Mucosa of rectum (tissue), 2 donors: Measurements from ENCODE around the gene TMEM45A.

Experiments
- H3K27ac ChIP-seq, 2 donors: one replicate each; pipeline ENCODE4 v1.7.0; 2013; ENCODE audit warnings: inconsistent platforms in 2 of 2, low read depth in 2 of 2, low read length in 2 of 2
- H3K27me3 ChIP-seq, 2 donors: one replicate each; pipeline ENCODE4 v1.7.0; 2013; ENCODE audit warnings: low read length in 2 of 2; ENCODE audit not compliant: control insufficient read depth in 2 of 2, insufficient read depth in 2 of 2
- H3K36me3 ChIP-seq, 2 donors: one replicate each; pipeline ENCODE4 v1.7.0; 2013; ENCODE audit warnings: low read length in 2 of 2; ENCODE audit not compliant: control insufficient read depth in 2 of 2, insufficient read depth in 2 of 2
- H3K4me1 ChIP-seq, 2 donors: one replicate each; pipeline ENCODE4 v1.7.0; 2013; ENCODE audit warnings: low read length in 2 of 2, mild to moderate bottlenecking in 1 of 2; ENCODE audit not compliant: control insufficient read depth in 2 of 2, insufficient read depth in 2 of 2
- H3K4me3 ChIP-seq, 2 donors: one replicate each; pipeline ENCODE4 v1.7.0; 2013; ENCODE audit warnings: low read length in 2 of 2
- H3K9ac ChIP-seq, 2 donors: one replicate each; pipeline ENCODE4 v1.7.0; 2013; ENCODE audit warnings: low read length in 2 of 2, low read depth in 1 of 2, mild to moderate bottlenecking in 1 of 2
- H3K9me3 ChIP-seq, 2 donors: one replicate each; pipeline ENCODE4 v1.7.0; 2013; ENCODE audit warnings: low read length in 2 of 2; ENCODE audit not compliant: control insufficient read depth in 2 of 2
- donor health status: healthy.
- donor health status: Normal muscosa, but diverticular disease.

The TMEM45A gene

DNA sequence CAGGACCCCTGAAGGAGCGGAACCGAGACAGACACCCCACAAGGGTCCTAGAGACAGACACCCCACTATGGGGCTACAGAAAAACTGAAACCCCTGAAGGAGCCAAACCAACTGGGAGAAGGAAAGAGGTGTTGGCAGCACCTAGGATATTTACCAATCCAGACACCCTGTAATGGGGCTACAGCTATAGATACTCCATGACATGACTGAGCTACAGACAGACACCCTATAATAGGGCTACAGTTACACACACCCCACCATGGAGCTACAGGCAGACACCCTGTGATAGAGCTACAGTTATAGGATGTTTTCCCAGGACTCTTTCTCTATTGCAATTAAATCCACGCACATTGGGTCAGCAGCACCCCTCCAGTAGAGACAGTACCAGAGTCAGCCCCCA lies 94.4 kb downstream of the TMEM45A start:
- no peaks in the 10 kb centered on the region for H3K27me3 ChIP-seq
- no peaks in the 10 kb centered on the region for H3K9me3 ChIP-seq
- no peaks in the 10 kb centered on the region for H3K36me3 ChIP-seq
- peaks cover 11 to 14% of the 10 kb centered on the region in 2 donors for H3K4me1 ChIP-seq
- no peak overlapping the region for H3K27ac ChIP-seq
- no peak overlapping the region for H3K4me3 ChIP-seq
- no peak overlapping the region for H3K9ac ChIP-seq

DNA sequence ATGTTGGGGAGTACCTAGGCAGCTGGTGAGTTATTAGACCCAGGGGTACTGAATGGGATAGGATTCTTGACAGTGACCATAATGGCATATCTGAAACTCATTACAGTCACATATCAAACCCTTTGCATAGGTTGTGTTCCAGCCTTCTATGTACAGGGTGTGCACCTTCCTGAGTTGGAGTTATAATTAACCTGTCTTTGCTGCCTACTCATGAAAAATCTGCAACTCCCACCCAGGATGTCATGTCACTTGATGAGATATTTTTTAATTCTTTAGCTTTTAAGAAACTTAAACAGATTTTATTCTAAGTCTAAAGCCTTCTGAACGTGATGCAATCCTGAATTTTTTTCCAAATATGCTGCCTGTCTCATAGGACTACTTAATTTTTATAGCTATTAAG lies 95.8 kb downstream of the TMEM45A start:
- Histone ChIP-seq H3K27ac (no peak overlapping the region), H3K27me3 (no peaks in the 10 kb centered on the region), H3K36me3 (no peaks in the 10 kb centered on the region), H3K9ac (no peak overlapping the region), H3K4me1 (peaks cover 12 to 16% of the 10 kb centered on the region in 2 donors), H3K9me3 (no peaks in the 10 kb centered on the region), H3K4me3 (no peak overlapping the region)

DNA sequence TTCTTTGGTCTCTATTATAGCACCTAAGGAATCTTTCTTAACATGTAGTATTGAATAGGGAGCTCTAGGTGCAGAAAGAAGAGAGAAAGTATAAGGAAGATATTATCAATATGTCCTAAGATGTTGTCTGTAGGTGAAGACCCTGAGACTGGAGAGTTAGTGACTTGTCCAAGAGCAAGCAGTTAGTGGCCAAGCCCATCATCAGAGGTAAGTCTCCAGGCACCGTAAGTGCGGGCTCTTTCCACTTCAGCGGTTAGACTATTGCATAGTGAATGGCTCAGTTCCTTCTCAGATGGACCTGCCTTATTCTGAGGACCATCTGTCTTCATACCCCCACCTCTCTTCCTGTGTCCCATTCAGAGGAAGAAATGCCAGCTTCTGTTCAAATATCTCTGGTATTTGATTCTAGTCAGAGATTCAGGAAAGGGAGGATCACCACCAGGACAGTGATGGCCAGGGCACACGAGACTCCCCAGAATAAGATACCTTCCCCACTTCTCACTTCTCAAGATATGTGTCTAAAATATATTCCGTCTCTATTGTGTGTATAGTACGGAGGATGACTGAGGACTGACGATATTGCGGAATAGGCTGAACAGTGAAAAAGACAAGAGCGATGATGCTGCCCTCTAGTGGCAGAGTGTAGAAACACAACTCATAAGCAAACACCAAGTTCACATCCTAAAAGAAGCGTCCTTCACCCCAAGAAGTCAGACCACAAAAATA lies 97.9 kb downstream of the TMEM45A start:
- Histone ChIP-seq H3K27ac (no peak overlapping the region), H3K4me1 (peaks cover 12 to 16% of the 10 kb centered on the region in 2 donors), H3K4me3 (peak overlapping the region in 1 of 2 donors; percentile 48), H3K9me3 (no peaks in the 10 kb centered on the region), H3K9ac (peak overlapping the region in 1 of 2 donors; percentile 16), H3K36me3 (no peaks in the 10 kb centered on the region), H3K27me3 (no peaks in the 10 kb centered on the region)

DNA sequence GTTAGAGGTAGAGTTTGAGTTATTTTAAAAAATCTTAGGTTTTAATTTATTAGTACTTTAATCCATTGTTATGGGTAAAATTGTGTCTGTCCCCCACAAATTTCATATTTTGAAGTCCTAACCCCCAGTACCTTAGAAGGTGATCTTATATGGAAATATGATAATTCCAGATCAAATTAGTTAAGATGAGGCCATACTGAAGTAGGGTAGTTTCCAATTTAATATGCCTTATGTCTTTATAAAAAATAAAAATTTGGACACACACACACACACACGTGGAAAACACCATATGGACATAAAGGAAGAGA lies 98.4 kb downstream of the TMEM45A start:
- no peaks in the 10 kb centered on the region for H3K36me3 ChIP-seq
- H3K27ac ChIP-seq, result no peak overlapping the region
- no peak overlapping the region for H3K9ac ChIP-seq
- no peaks in the 10 kb centered on the region for H3K9me3 ChIP-seq
- H3K27me3 ChIP-seq, result no peaks in the 10 kb centered on the region
- peaks cover 12 to 16% of the 10 kb centered on the region in 2 donors for H3K4me1 ChIP-seq
- peak overlapping the region in 1 of 2 donors; percentile 10 for H3K4me3 ChIP-seq

DNA sequence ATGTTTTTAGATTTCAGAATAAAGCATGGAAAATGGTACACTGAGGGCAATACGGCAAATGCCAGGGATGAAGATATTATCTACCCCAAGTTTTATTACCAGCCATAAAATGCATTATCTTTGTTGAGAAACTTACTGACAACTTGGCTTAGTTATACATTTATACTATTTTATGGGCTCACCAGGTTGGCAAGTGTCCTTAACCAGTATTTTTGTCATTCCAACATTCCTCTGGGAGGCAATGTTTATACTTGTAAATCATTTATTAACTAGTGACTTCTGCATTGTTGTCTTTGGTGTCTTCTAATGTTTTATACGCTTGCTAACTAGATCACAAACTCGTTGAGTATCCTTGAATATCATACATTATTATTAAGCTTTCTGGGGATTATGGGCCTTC lies 99.0 kb downstream of the TMEM45A start:
- peaks cover 12 to 16% of the 10 kb centered on the region in 2 donors for H3K4me1 ChIP-seq
- no peaks in the 10 kb centered on the region for H3K27me3 ChIP-seq

DNA sequence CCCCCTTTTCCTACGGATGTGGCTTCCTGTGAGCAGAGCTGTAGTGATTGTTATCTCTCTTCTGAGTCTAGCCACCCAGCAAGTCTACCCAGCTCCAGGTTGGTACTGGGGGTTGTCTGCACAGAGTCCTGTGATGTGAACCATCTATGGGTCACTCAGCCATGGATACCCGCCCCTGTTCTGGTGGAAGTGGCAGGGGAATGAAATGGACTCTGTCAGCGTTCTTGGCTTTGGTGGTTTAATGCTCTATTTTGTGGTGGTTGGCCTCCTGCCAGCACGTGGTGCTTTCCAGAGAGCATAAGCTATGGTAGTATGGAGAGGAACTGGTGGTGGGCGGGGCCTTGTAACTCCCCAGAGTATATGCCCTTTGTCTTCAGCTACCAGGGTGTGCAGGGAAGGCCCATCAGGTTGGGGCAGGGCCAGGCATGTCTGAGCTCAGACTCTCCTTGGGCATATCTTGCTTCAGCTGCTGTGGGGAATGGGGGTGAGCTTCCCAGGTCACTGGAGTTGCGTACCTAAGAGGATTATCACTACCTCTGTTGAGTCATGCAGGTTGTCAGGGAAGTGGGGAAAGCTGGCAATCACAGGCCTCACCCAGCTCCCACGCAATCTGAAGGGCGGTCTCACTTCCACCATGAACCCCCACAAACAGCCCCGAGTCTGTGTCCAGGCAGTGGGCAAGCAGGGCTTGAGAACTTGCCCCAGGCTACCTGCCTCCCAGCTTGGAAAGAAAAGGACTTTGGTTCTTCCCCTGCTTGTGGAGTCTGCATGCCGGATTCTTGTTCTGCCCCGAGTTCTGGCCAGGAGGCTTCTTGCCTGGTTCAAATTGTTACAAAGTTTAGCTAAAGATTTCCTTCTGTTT lies 108.0 kb downstream of the TMEM45A start:
- Histone ChIP-seq H3K9ac (no peak overlapping the region), H3K36me3 (no peaks in the 10 kb centered on the region), H3K27ac (no peak overlapping the region), H3K27me3 (no peaks in the 10 kb centered on the region), H3K4me1 (peaks cover 4 to 9% of the 10 kb centered on the region in 2 donors), H3K4me3 (no peak overlapping the region), H3K9me3 (no peaks in the 10 kb centered on the region)

More for the DNA sequence above, 99.0 kb downstream of the TMEM45A start:
- no peaks in the 10 kb centered on the region for H3K9me3 ChIP-seq
- H3K27ac ChIP-seq, result no peak overlapping the region
- no peaks in the 10 kb centered on the region for H3K36me3 ChIP-seq
- H3K4me3 ChIP-seq, result peak overlapping the region; percentile 10 to 41
- H3K9ac ChIP-seq, result no peak overlapping the region

DNA sequence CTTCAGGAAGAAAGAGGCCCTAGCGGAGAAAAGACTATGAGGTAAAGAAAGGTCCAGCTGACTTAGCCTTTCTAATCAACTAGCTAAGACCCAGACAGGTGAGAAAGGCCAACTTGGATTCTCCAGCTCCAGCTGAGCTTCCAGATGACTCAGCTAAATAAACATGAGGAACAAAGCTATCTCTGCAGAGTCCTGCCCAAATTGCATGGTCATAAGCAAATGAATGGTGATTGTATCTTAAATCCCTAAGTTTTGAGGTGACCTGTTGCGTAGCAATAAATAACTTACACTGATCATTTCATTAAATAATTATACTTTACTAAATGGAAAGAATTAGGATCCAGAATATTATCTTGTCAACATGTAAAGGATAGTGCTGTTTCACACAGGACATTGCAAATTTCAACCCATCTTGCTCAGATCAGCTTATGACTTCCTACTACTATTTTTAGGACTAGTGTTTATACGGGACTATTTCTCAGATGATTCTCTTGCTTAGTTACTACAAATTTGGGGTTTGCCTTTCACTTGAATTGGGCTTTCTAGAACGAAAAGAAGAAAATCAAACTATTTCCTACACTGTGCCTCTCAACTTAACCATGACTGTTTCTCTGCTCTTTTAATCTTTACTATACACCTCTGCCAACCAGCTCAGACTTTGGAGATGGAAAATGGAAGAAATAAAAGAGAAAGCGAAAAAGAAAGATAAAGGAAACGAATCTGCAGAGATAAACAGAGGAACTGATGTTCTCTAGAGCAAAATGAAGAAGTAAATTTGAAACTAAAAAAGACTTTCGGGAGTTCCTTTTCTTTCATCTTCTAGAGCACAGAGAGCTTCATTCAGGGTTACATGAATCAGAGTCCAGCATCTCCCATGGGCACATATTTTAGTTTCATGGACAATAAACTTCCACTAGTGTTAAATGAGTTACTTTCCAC lies 110.4 kb downstream of the TMEM45A start:
- Histone ChIP-seq H3K9ac (no peak overlapping the region), H3K9me3 (no peaks in the 10 kb centered on the region), H3K27me3 (no peaks in the 10 kb centered on the region), H3K27ac (peak overlapping the region in 1 of 2 donors; percentile 26), H3K4me1 (peaks cover 4 to 9% of the 10 kb centered on the region in 2 donors), H3K4me3 (peak overlapping the region; percentile 1 to 53), H3K36me3 (no peaks in the 10 kb centered on the region)

DNA sequence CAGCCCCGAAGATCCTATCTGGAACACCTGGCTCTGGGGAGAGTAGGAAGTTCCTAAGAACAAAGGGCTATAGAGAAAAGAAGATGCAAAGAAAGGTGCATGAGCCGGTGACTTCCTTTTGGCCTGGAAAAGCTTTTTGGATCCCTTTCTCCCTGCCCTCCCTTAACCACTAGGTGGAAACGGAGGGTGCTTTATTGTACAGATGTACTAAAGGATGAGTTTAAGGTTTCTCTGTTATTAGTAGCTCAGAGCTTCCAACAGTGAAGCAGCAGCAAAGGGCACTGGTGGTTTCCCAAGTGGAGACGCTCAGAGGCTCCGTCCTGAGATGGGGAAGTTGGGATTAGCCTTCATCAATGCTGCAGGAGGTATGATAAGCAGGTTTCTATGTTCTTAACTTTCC lies 111.0 kb downstream of the TMEM45A start:
- Histone ChIP-seq H3K9me3 (no peaks in the 10 kb centered on the region), H3K4me3 (peak overlapping the region in 1 of 2 donors; percentile 53), H3K27me3 (no peaks in the 10 kb centered on the region), H3K27ac (no peak overlapping the region), H3K36me3 (no peaks in the 10 kb centered on the region), H3K9ac (no peak overlapping the region), H3K4me1 (peaks cover 4 to 9% of the 10 kb centered on the region in 2 donors)

DNA sequence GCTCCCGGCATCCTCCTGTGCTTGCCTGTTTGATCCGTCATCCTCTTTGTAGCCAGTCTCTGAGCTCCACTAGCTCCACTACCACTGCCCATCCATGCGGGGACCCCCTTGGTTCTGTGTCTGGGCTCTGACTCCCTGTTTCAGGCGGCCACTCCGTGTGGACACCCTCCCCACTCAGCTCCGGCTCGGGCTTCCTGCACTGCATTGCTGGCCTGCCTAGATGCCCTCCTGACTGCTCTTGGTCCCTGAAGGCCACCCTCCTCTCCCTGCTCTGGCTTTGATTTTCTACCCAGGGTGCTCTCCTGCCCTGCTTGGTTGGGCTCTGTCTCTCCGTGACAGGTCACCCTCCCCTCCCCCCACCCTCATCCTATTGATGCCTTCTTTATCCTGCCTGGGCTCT lies 112.9 kb downstream of the TMEM45A start:
- Histone ChIP-seq H3K4me3 (no peak overlapping the region), H3K4me1 (peaks cover 8 to 20% of the 10 kb centered on the region in 2 donors), H3K9ac (no peak overlapping the region), H3K36me3 (no peaks in the 10 kb centered on the region), H3K27me3 (no peaks in the 10 kb centered on the region), H3K9me3 (no peaks in the 10 kb centered on the region), H3K27ac (no peak overlapping the region)
